ENCODE measurements around the gene GNAQ.

Gene GNAQ

DNA sequence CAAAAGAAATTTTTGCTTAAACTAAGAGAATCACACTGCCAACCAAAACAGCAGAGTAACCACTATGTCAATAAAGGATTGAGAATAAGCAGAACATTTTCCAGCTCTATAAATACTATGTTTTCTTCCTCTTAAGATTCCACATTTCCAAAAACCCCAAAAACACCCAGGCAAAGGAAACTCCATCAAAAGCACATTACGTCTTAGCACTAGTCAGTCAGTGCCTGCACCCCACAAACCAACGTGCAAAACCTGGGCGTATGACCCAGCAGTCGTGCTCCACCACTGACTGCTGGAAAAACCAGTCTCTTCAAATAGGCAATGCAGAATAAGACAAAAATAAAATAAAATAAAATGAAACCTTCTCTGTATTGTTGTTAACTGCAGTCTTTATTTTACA, 85.3 kb downstream of the GNAQ start:
- no peak for DNase-seq (ENCODE audit: low read depth in 2 of 2)
- TF ChIP-seq, protein P1, sequence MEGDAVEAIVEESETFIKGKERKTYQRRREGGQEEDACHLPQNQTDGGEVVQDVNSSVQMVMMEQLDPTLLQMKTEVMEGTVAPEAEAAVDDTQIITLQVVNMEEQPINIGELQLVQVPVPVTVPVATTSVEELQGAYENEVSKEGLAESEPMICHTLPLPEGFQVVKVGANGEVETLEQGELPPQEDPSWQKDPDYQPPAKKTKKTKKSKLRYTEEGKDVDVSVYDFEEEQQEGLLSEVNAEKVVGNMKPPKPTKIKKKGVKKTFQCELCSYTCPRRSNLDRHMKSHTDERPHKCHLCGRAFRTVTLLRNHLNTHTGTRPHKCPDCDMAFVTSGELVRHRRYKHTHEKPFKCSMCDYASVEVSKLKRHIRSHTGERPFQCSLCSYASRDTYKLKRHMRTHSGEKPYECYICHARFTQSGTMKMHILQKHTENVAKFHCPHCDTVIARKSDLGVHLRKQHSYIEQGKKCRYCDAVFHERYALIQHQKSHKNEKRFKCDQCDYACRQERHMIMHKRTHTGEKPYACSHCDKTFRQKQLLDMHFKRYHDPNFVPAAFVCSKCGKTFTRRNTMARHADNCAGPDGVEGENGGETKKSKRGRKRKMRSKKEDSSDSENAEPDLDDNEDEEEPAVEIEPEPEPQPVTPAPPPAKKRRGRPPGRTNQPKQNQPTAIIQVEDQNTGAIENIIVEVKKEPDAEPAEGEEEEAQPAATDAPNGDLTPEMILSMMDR (IDR thresholded peaks at IDR 0.05; ENCODE audit: low read depth, low read length), result no peak
- H3K4me3 ChIP-seq (replicated peaks in 1 of 2; ENCODE audit: low read depth in 2 of 2, low read length in 2 of 2), result no peak overlapping the region

- no peak overlapping the region for H3K4me3 ChIP-seq (replicated peaks in 1 of 2; ENCODE audit: low read depth in 2 of 2, low read length in 2 of 2)
- DNase-seq (ENCODE audit: low read depth in 2 of 2), result peak; percentile 54 to 71
- TF ChIP-seq, protein P1 (IDR thresholded peaks at IDR 0.05; ENCODE audit: low read depth, low read length), result no peak
Measured at GRCh38 chr9:77945798-77946197, 85.8 kb downstream of the GNAQ start.

DNA sequence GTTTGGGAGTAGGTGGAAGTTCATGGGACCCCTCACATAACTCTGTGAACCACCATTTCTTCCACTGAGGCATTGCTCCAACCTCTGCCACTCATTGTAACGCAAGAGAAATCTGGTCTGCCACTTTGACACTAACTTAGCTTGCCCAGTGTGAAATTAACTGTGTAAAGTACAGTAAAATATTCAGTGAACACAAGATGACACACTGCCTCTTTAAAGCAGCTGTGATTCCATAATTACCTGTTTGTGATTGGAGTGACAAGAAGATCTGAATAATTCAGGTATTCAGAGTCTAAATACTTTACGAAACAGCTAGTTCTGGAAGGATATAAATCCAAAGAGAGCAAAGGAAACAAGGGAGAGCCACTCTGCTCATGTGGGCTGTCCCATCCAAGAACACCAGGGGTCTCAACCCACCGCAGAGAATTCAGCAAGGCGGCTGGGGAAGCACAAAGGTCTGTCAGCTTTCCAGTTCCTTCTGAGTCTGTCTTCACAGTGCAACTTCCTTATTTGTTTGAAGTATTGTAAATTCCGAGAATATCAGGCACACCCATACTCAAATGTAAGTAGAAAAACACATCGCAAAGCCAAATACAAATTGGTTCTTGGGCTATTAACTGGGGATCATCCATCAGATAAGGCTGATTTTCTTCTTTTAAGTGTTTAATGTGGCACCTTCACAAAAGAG, 86.9 kb downstream of the GNAQ start:
- no peak overlapping the region for H3K4me3 ChIP-seq (replicated peaks in 1 of 2; ENCODE audit: low read depth in 2 of 2, low read length in 2 of 2)
- TF ChIP-seq, protein P1 (IDR thresholded peaks at IDR 0.05; ENCODE audit: low read depth, low read length), result no peak
- DNase-seq (ENCODE audit: low read depth in 2 of 2), result peak in 1 of 2 donors; percentile 30

DNA sequence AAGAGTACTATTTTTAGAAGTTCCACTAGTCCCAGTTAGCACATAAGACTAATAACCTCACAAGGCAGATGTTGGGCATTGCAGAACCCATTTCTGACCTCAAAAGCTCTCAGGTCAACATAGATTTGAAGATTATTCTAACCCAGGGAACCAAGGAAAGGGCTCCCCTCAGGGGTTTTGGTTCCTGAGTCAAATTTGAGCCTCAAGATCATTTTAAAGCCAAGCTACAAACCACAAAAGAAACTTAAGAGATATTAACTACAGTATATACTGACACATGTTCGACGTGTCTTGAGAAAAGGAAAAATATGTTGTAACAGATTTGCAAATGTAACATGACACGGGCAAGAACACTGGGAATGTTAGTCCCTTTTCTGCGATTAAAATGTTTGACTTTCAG, 88.6 kb downstream of the GNAQ start:
- TF ChIP-seq, protein P1 (IDR thresholded peaks at IDR 0.05; ENCODE audit: low read depth, low read length), result no peak
- DNase-seq (ENCODE audit: low read depth in 2 of 2), result no peak
- H3K4me3 ChIP-seq (replicated peaks in 1 of 2; ENCODE audit: low read depth in 2 of 2, low read length in 2 of 2), result no peak overlapping the region

DNA sequence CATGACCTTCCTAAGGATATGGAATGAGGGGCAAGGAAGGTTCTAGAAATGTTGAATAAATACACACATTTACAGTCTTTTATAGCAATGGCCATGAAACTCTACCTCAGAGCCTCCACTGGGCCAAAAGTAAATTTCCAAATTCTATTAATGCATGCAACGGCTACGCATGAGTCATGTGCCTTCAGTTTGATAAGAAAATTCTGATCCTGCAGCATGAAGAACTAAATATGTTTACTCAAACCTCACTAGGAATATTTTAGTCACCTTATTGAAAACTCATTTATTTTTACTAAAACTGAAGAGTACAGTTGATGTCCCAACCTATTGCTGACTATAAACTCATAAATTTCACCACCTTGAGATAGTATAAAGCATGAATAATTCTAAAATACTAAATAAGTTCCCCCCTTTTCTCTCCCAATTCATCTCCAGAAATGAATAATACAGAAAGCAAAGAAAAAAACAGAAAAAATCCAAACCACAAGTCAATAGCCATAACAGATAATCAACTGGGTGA, 92.4 kb downstream of the GNAQ start:
- peak; percentile 54 to 65 for DNase-seq (ENCODE audit: low read depth in 2 of 2)
- TF ChIP-seq, protein P1 (IDR thresholded peaks at IDR 0.05; ENCODE audit: low read depth, low read length), result no peak
- no peak overlapping the region for H3K4me3 ChIP-seq (replicated peaks in 1 of 2; ENCODE audit: low read depth in 2 of 2, low read length in 2 of 2)

DNA sequence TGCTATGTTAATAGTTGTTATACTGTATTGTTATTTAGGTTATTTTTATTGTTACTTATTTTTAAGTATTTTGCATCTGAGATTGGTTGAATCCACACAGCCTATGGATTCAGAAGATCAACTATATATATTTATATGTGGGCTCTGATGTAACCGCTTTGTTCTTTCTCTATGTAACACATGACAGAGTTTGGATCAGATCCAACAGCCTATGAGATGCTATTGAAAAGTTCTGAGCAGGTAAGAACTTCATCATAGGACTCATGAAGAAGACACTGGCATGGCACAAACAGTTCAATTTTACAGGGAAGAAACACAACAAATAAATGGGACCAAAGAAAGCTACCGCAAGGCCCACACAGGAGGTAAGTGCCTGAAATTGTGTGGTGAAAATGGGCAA, 93.4 kb downstream of the GNAQ start:
- no peak overlapping the region for H3K4me3 ChIP-seq (replicated peaks in 1 of 2; ENCODE audit: low read depth in 2 of 2, low read length in 2 of 2)
- TF ChIP-seq, protein P1 (IDR thresholded peaks at IDR 0.05; ENCODE audit: low read depth, low read length), result no peak

More for the DNA sequence above, 93.4 kb downstream of the GNAQ start:
- DNase-seq (ENCODE audit: low read depth in 2 of 2), result no peak
